Naive B cell (primary cell): ENCODE results near the gene PSMB10. TPM values are rescaled to one million over a fixed set of nuclear protein-coding genes. Genes with fewer than 3 reads are reported as not detected.
A peak's percentile ranks its signal among the peaks of the same experiment; 100 is the strongest.
"Not testable (repeated sequence)": the region's sequence is repeated elsewhere in the genome, so short reads cannot be mapped to it uniquely, and the experiment has no call there.

Source experiments
- ATAC-seq, 2 donors: fragments of 150-1000 bp; cut with Tn5 transposase; 2 replicates each; pipeline ENCODE4 v1.10.0; 2021; ENCODE audit warnings: low read depth in 2 of 2, mild to moderate bottlenecking in 2 of 2, moderate library complexity in 2 of 2
- DNase-seq: peaks from one replicate; pipeline ENCODE4 v3.0.0; 2022
- H3K27ac Mint-ChIP-seq, 6 donors: one replicate each; pipeline ENCODE4 v1.8.0; 2020 to 2022; ENCODE audit warnings: mild to moderate bottlenecking in 6 of 6, mixed read lengths in 6 of 6, moderate library complexity in 5 of 6, inconsistent platforms in 2 of 6
- H3K27me3 Mint-ChIP-seq, 3 donors: one replicate each; pipeline ENCODE4 v1.8.0; 2021 to 2022; ENCODE audit warnings: mixed read lengths in 3 of 3, mild to moderate bottlenecking in 1 of 3
- H3K36me3 Mint-ChIP-seq, 2 donors: one replicate each; pipeline ENCODE4 v1.8.0; 2020 to 2022; ENCODE audit warnings: mixed read lengths in 2 of 2, inconsistent platforms in 1 of 2, mild to moderate bottlenecking in 1 of 2
- H3K4me1 Mint-ChIP-seq, 3 donors: one replicate each; pipeline ENCODE4 v1.8.0; 2020 to 2022; ENCODE audit warnings: mixed read lengths in 3 of 3, inconsistent platforms in 1 of 3, mild to moderate bottlenecking in 1 of 3, moderate library complexity in 1 of 3
- H3K4me3 Mint-ChIP-seq, 8 donors: one replicate each; pipeline ENCODE4 v1.8.0; 2020 to 2022; ENCODE audit warnings: mild to moderate bottlenecking in 8 of 8, mixed read lengths in 8 of 8, moderate library complexity in 8 of 8, inconsistent platforms in 2 of 8
- H3K9me3 Mint-ChIP-seq, 7 donors: one replicate each; pipeline ENCODE4 v1.8.0; 2020 to 2022; ENCODE audit warnings: mixed read lengths in 7 of 7, mild to moderate bottlenecking in 5 of 7, inconsistent platforms in 2 of 7, moderate library complexity in 1 of 7
- polyA plus RNA-seq, 6 donors: library from polyadenylated mRNA; unstranded; fragments of 300-500 nt; fragmentation: Illumina TruSeq; gene quantifications; one replicate each; pipeline ENCODE4 v1.2.3, GENCODE V29; 2021; ENCODE audit warnings: low read depth in 6 of 6

PSMB10 gene
- polyA plus RNA-seq, 6 donors from 2014 or later = 398 to 770 (median 477) TPM

GRCh38 chr16:67922740-67923139, 13.9 kb downstream of the PSMB10 start:
- no peaks in the 10 kb centered on the region for H3K36me3 Mint-ChIP-seq
- no peaks in the 10 kb centered on the region for H3K9me3 Mint-ChIP-seq
- DNase-seq (no peak), ATAC-seq (no peak)
- no peaks in the 10 kb centered on the region for H3K27me3 Mint-ChIP-seq
- peak overlapping the region in 1 of 8 donors; percentile 30 for H3K4me3 Mint-ChIP-seq
- H3K4me1 Mint-ChIP-seq = peaks cover 30 to 42% (median 36%) of the 10 kb centered on the region in 3 donors
- no peak overlapping the region for H3K27ac Mint-ChIP-seq

- no peak overlapping the region for H3K4me3 Mint-ChIP-seq
- no peaks in the 10 kb centered on the region for H3K9me3 Mint-ChIP-seq
- no peaks in the 10 kb centered on the region for H3K36me3 Mint-ChIP-seq
- H3K27me3 Mint-ChIP-seq = no peaks in the 10 kb centered on the region
- ATAC-seq (no peak), DNase-seq (no peak)
- no peak overlapping the region for H3K27ac Mint-ChIP-seq
- peaks cover 34 to 42% (median 39%) of the 10 kb centered on the region in 3 donors for H3K4me1 Mint-ChIP-seq
Observed at GRCh38 chr16:67922221-67922620, 14.4 kb downstream of the PSMB10 start.

GRCh38 chr16:67919622-67920221, 16.9 kb downstream of the PSMB10 start:
- Mint-ChIP-seq H3K27ac (no peak overlapping the region), H3K4me1 (peaks cover 30 to 37% (median 36%) of the 10 kb centered on the region in 3 donors), H3K27me3 (no peaks in the 10 kb centered on the region), H3K4me3 (no peak overlapping the region), H3K36me3 (peaks cover 0 to 8% of the 10 kb centered on the region in 2 donors), H3K9me3 (no peaks in the 10 kb centered on the region)
- ATAC-seq (no peak), DNase-seq (no peak)

- no peak for ATAC-seq
- no peak for DNase-seq
- peak overlapping the region in 1 of 6 donors; percentile 12 for H3K27ac Mint-ChIP-seq
- peaks cover 19 to 39% (median 31%) of the 10 kb centered on the region in 3 donors for H3K4me1 Mint-ChIP-seq
- H3K9me3 Mint-ChIP-seq = no peaks in the 10 kb centered on the region
- H3K4me3 Mint-ChIP-seq = no peak overlapping the region
- peaks cover 0 to 8% of the 10 kb centered on the region in 2 donors for H3K36me3 Mint-ChIP-seq
- no peaks in the 10 kb centered on the region for H3K27me3 Mint-ChIP-seq
Observed at GRCh38 chr16:67917852-67918236, 18.8 kb downstream of the PSMB10 start.

GRCh38 chr16:67917140-67917851, 19.4 kb downstream of the PSMB10 start:
- H3K27ac Mint-ChIP-seq = peak overlapping the region in 1 of 6 donors; percentile 19
- peaks cover 0 to 8% of the 10 kb centered on the region in 2 donors for H3K36me3 Mint-ChIP-seq
- ATAC-seq = no peak
- H3K9me3 Mint-ChIP-seq = no peaks in the 10 kb centered on the region
- no peaks in the 10 kb centered on the region for H3K27me3 Mint-ChIP-seq
- peaks cover 19 to 37% (median 26%) of the 10 kb centered on the region in 3 donors for H3K4me1 Mint-ChIP-seq
- no peak overlapping the region for H3K4me3 Mint-ChIP-seq
- DNase-seq = no peak

- H3K9me3 Mint-ChIP-seq = no peaks in the 10 kb centered on the region
- peak overlapping the region in 1 of 8 donors; percentile 29 for H3K4me3 Mint-ChIP-seq
- ATAC-seq = no peak
- peak overlapping the region in 3 of 6 donors; percentile 13 to 91 (median 53) for H3K27ac Mint-ChIP-seq
- peaks cover 22 to 30% (median 24%) of the 10 kb centered on the region in 3 donors for H3K4me1 Mint-ChIP-seq
- H3K27me3 Mint-ChIP-seq = no peaks in the 10 kb centered on the region
- DNase-seq = no peak
- peaks cover 0 to 8% of the 10 kb centered on the region in 2 donors for H3K36me3 Mint-ChIP-seq
Observed at GRCh38 chr16:67915831-67916723, 20.6 kb downstream of the PSMB10 start.

GRCh38 chr16:67915496-67915769, 21.2 kb downstream of the PSMB10 start:
- H3K27me3 Mint-ChIP-seq, H3K36me3 Mint-ChIP-seq, H3K4me3 Mint-ChIP-seq, H3K9me3 Mint-ChIP-seq, DNase-seq, H3K27ac Mint-ChIP-seq, ATAC-seq: not testable (repeated sequence)
- peaks cover 22 to 30% (median 24%) of the 10 kb centered on the region in 3 donors for H3K4me1 Mint-ChIP-seq

GRCh38 chr16:67914758-67915495, 21.7 kb downstream of the PSMB10 start:
- peaks cover 0 to 8% of the 10 kb centered on the region in 2 donors for H3K36me3 Mint-ChIP-seq
- H3K27ac Mint-ChIP-seq = peak overlapping the region in 2 of 6 donors; percentile 48 to 66
- no peak overlapping the region for H3K4me3 Mint-ChIP-seq
- H3K4me1 Mint-ChIP-seq = peaks cover 22 to 30% (median 24%) of the 10 kb centered on the region in 3 donors
- DNase-seq (no peak), ATAC-seq (no peak)
- no peaks in the 10 kb centered on the region for H3K9me3 Mint-ChIP-seq
- H3K27me3 Mint-ChIP-seq = no peaks in the 10 kb centered on the region

GRCh38 chr16:67910158-67910557, 26.5 kb downstream of the PSMB10 start:
- Mint-ChIP-seq H3K27ac (peak overlapping the region in 1 of 6 donors; percentile 18), H3K36me3 (no peaks in the 10 kb centered on the region), H3K9me3 (no peaks in the 10 kb centered on the region), H3K27me3 (no peaks in the 10 kb centered on the region), H3K4me1 (peaks cover 5 to 18% (median 10%) of the 10 kb centered on the region in 3 donors), H3K4me3 (no peak overlapping the region)
- ATAC-seq (peak in 1 of 2 donors; percentile 30), DNase-seq (no peak)

GRCh38 chr16:67909056-67909742, 27.5 kb downstream of the PSMB10 start:
- Mint-ChIP-seq H3K4me1 (peaks cover 5 to 15% (median 12%) of the 10 kb centered on the region in 3 donors), H3K4me3 (no peak overlapping the region), H3K27ac (peak overlapping the region in 3 of 6 donors; percentile 18 to 92 (median 87))

GRCh38 chr16:67907397-67908180, 29.1 kb downstream of the PSMB10 start:
- H3K36me3 Mint-ChIP-seq = no peaks in the 10 kb centered on the region
- H3K27me3 Mint-ChIP-seq = no peaks in the 10 kb centered on the region
- DNase-seq (no peak), ATAC-seq (no peak)
- H3K4me1 Mint-ChIP-seq = peaks cover 7 to 16% (median 14%) of the 10 kb centered on the region in 3 donors
- H3K27ac Mint-ChIP-seq = peak overlapping the region in 3 of 6 donors; percentile 16 to 72 (median 49)
- peak overlapping the region in 1 of 8 donors; percentile 9 for H3K4me3 Mint-ChIP-seq
- H3K9me3 Mint-ChIP-seq = no peaks in the 10 kb centered on the region

More at GRCh38 chr16:67909056-67909742, 27.5 kb downstream of the PSMB10 start:
- no peaks in the 10 kb centered on the region for H3K36me3 Mint-ChIP-seq
- no peaks in the 10 kb centered on the region for H3K9me3 Mint-ChIP-seq
- no peaks in the 10 kb centered on the region for H3K27me3 Mint-ChIP-seq
- DNase-seq = no peak
- ATAC-seq = no peak

GRCh38 chr16:67902831-67903230, 33.8 kb downstream of the PSMB10 start:
- ATAC-seq = no peak
- DNase-seq = no peak
- Mint-ChIP-seq H3K36me3 (no peaks in the 10 kb centered on the region), H3K27ac (peak overlapping the region in 1 of 6 donors; percentile 47), H3K27me3 (no peaks in the 10 kb centered on the region), H3K4me3 (no peak overlapping the region), H3K9me3 (no peaks in the 10 kb centered on the region), H3K4me1 (peaks cover 19 to 32% (median 22%) of the 10 kb centered on the region in 3 donors)
